ENCODE data around the gene SNX27. TPM values are rescaled to one million over a fixed set of nuclear protein-coding genes. Genes with fewer than 3 reads are reported as not detected.
"Not testable (repeated sequence)": the region's sequence is repeated elsewhere in the genome, so short reads cannot be mapped to it uniquely, and the experiment has no call there.

SNX27 gene
- total and polyA plus RNA-seq, 2 donors (not counting 1 experiment from before 2014, with no cell fraction given) = 13.5 to 45.6 TPM

GRCh38 chr1:151641229-151641628 is 29.4 kb downstream of the SNX27 start:
- no CpG with 5 or more reads among the region's 1 CpG for WGBS (ENCODE audit: insufficient coverage)

GRCh38 chr1:151643085-151643484 is 31.2 kb downstream of the SNX27 start:
- H4K20me1 ChIP-seq (ENCODE audit: control insufficient read depth, insufficient read depth, low read length, poor library complexity, severe bottlenecking); H3K4me3 ChIP-seq (ENCODE audit: control extremely low read depth in 1 of 5, extremely low read depth in 1 of 5, insufficient read depth in 1 of 5, low read depth in 2 of 5, low read length in 4 of 5); H3K27me3 Mint-ChIP-seq; H3K4me1 Mint-ChIP-seq; H3K9ac ChIP-seq (ENCODE audit: low read length); H3K4me1 ChIP-seq (ENCODE audit: control insufficient read depth in 2 of 2, insufficient read depth in 2 of 2, low read length in 2 of 2); DNase-seq; CTCF ChIA-PET; H3K79me2 ChIP-seq (ENCODE audit: control insufficient read depth, insufficient read depth, low read length); H3K4me2 ChIP-seq (replicated peaks; ENCODE audit: low read depth, low read length, poor library complexity, severe bottlenecking); H3K9me3 Mint-ChIP-seq (ENCODE audit: insufficient read depth); H2AFZ ChIP-seq (ENCODE audit: insufficient read depth, low read depth, low read length, poor library complexity, severe bottlenecking); POLR2A ChIA-PET; H3K9me3 ChIP-seq (ENCODE audit: control extremely low read depth in 1 of 3, control insufficient read depth in 2 of 3, insufficient read depth in 1 of 3, low read length in 2 of 3); ATAC-seq (ENCODE audit: low read depth); H3K27ac Mint-ChIP-seq; H3K27ac ChIP-seq (ENCODE audit: low read length in 2 of 2); intact Hi-C loops (cut with micrococcal nuclease); H3K4me3 Mint-ChIP-seq; H3K27me3 ChIP-seq (replicated peaks in 1 of 4; ENCODE audit: control extremely low read depth in 1 of 4, control insufficient read depth in 3 of 4, insufficient read depth in 4 of 4, low read length in 3 of 4): not testable (repeated sequence)
- peaks cover 1 to 11% of the 10 kb centered on the region in 2 experiments for H3K36me3 ChIP-seq (replicated peaks in 1 of 2; ENCODE audit: control extremely low read depth in 1 of 2, control insufficient read depth in 1 of 2, extremely low read depth in 1 of 2, insufficient read depth in 2 of 2, low read length in 1 of 2)
- 100% methylated on average over 5 of the region's 11 CpGs for WGBS (ENCODE audit: insufficient coverage)

More at GRCh38 chr1:151641229-151641628, 29.4 kb downstream of the SNX27 start:
- Histone ChIP-seq H3K9me3 (ENCODE audit: control extremely low read depth in 1 of 3, control insufficient read depth in 2 of 3, insufficient read depth in 1 of 3, low read length in 2 of 3) (peaks cover 0 to 2% (median 0%) of the 10 kb centered on the region in 3 donors), H3K4me2 (replicated peaks; ENCODE audit: low read depth, low read length, poor library complexity, severe bottlenecking) (no peak overlapping the region), H3K27me3 (replicated peaks in 1 of 4; ENCODE audit: control extremely low read depth in 1 of 4, control insufficient read depth in 3 of 4, insufficient read depth in 4 of 4, low read length in 3 of 4) (no peaks in the 10 kb centered on the region), H2AFZ (ENCODE audit: insufficient read depth, low read depth, low read length, poor library complexity, severe bottlenecking) (no peak overlapping the region), H3K9ac (ENCODE audit: low read length) (no peak overlapping the region), H3K4me1 (ENCODE audit: control insufficient read depth in 2 of 2, insufficient read depth in 2 of 2, low read length in 2 of 2) (no peaks in the 10 kb centered on the region), H3K36me3 (replicated peaks in 1 of 2; ENCODE audit: control extremely low read depth in 1 of 2, control insufficient read depth in 1 of 2, extremely low read depth in 1 of 2, insufficient read depth in 2 of 2, low read length in 1 of 2) (peaks cover 1 to 8% of the 10 kb centered on the region in 2 experiments), H3K27ac (ENCODE audit: low read length in 2 of 2) (no peak overlapping the region), H4K20me1 (ENCODE audit: control insufficient read depth, insufficient read depth, low read length, poor library complexity, severe bottlenecking) (peaks cover 7% of the 10 kb centered on the region), H3K79me2 (ENCODE audit: control insufficient read depth, insufficient read depth, low read length) (peaks cover 8% of the 10 kb centered on the region), H3K4me3 (ENCODE audit: control extremely low read depth in 1 of 5, extremely low read depth in 1 of 5, insufficient read depth in 1 of 5, low read depth in 2 of 5, low read length in 4 of 5) (no peak overlapping the region)
- no peak for ATAC-seq (ENCODE audit: low read depth)
- no peak for TF ChIP-seq EZH2 (IDR thresholded peaks at IDR 0.05; ENCODE audit: borderline replicate concordance, insufficient read depth, low read depth, low read length, poor library complexity, severe bottlenecking)
- TF ChIP-seq CTCF (IDR thresholded peaks at IDR 0.05) = no peak
- no peak for DNase-seq
- ChIA-PET POLR2A (no interaction called here), CTCF (interaction anchor here (1.1 kb wide), 1 partner anchor 26 kb away, joined by 3 read pairs; no protein-coding TSS in a partner anchor)
- no peaks in the 10 kb centered on the region for H3K9me3 Mint-ChIP-seq (ENCODE audit: insufficient read depth)
- H3K4me1 Mint-ChIP-seq = peaks cover 1% of the 10 kb centered on the region
- intact Hi-C loops (cut with micrococcal nuclease) = no loop called here
- no peaks in the 10 kb centered on the region for H3K27me3 Mint-ChIP-seq
- no peak overlapping the region for H3K4me3 Mint-ChIP-seq
- no peak overlapping the region for H3K27ac Mint-ChIP-seq

Measured in B cell (primary cell).